Psoas muscle (tissue), 8 donors: ENCODE measurements around the gene ZNF555. TPM values are rescaled to one million over a fixed set of nuclear protein-coding genes. Genes with fewer than 3 reads are reported as not detected.

Experiments used
- ATAC-seq, 4 donors: fragments of 200-7000 bp; cut with Tn5 transposase; one replicate each; pipeline ENCODE4 v1.9.1; 2020; ENCODE audit warnings: moderate library complexity in 3 of 4, mild to moderate bottlenecking in 2 of 4
- DNase-seq, 2 donors: peaks; one replicate each; pipeline ENCODE4 v3.0.0-alpha.2; 2020
- H3K27ac ChIP-seq: fragments of 200-600 bp; one replicate; pipeline ENCODE4 v1.8.0; 2022
- H3K27me3 ChIP-seq, 3 donors: fragments of 200-600 bp in 1 of 3; one replicate each; pipeline versions ENCODE4 v1.6.1 to v1.8.0; 2013 to 2022; ENCODE audit warnings: low read length in 2 of 3, mild to moderate bottlenecking in 2 of 3, moderate library complexity in 1 of 3; ENCODE audit not compliant: insufficient read depth in 3 of 3
- H3K36me3 ChIP-seq, 2 donors: fragments of 200-600 bp in 1 of 2; one replicate each; pipeline versions ENCODE4 v1.6.1 to v1.8.0; 2013 to 2022; ENCODE audit warnings: low read depth in 1 of 2, mild to moderate bottlenecking in 1 of 2, moderate library complexity in 1 of 2; ENCODE audit not compliant: insufficient read depth in 1 of 2
- H3K4me1 ChIP-seq: fragments of 200-600 bp; one replicate; pipeline ENCODE4 v1.8.0; 2022
- H3K4me3 ChIP-seq: fragments of 200-600 bp; one replicate; pipeline ENCODE4 v1.8.0; 2022; ENCODE audit warnings: mild to moderate bottlenecking
- H3K9me3 ChIP-seq: fragments of 200-600 bp; one replicate; pipeline ENCODE4 v1.8.0; 2022
- WGBS, 3 donors: extraction: QIAGEN DNeasy Blood & Tissue Kit; methylation state at CpG; one replicate each; pipeline versions ENCODE4 v1.1.6 to v1.1.7; 2013; 5-methylcytosine and 5-hydroxymethylcytosine counted together
- intact Hi-C, 2 donors: fragments of 100-400 bp; cut with DNase I; formaldehyde crosslinking; loops; one replicate each; pipeline versions ENCODE4 v1.11.0 to v1.14.2; 2022
- polyA plus RNA-seq, 3 donors: library from polyadenylated mRNA; stranded (reverse); fragments of 200-250 nt; gene quantifications; one replicate each; pipeline ENCODE4 v1.2.3, GENCODE V29; 2013
- total RNA-seq, 4 donors: library from RNA; stranded (reverse); fragmentation: NEBNext Ultra II Directional in 2 of 4; extraction: Animal tissue kit (Norgen Biotek cat#: 25700) in 2 of 4; gene quantifications; one replicate each; pipeline versions ENCODE4 v1.2.1 to v1.2.4, GENCODE V29; 2021 to 2023
- TF ChIP-seq, protein P1 (sequence below): fragments of 200-600 bp; IDR thresholded peaks from one replicate; pipeline ENCODE4 v1.8.0; 2022; ENCODE audit warnings: antibody characterized with exemption
- donor health status: healthy with polysubstance abuse.
- donor health status: DM: no; HTN: no; CAD: no; lungs with moderate emphysema.
- donor health status: Bipolar disorder and iron deficiency.
- donor health status: healthy.
- donor health status: DM: yes; HTN: yes; CAD: no.
- donor health status: DM: no; HTN: no; CAD: no.
- donor health status: DM: no; HTN: no; CAD: no.
- donor health status: DM: yes; HTN: yes; CAD: no.

Gene ZNF555
- total and polyA plus RNA-seq, 7 donors: 1.7 to 16.0 (median 2.9) TPM

DNA sequence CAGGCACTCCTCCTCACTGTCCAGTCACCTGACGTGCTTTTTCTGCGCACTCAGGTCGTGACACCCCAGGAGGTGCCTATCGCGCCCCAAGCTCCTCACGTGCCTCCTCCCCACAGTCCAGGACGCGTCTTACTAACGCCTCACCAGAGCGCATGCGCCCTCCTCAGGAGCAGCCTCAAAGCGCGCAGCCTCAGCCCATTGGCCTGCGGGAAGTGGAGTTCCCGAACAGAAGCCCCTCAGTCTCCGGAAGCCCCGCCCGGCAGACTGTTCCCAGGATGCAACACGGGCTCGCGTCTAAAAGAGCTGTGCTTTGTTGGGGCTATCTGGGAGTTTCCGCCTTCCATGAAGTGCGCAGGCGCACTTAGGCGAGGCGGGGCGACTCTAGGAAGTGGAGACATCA is 17.6 kb downstream of the ZNF555 start:
- intact Hi-C loops: no loop called here
- H3K36me3 ChIP-seq: peaks cover 0 to 6% of the 10 kb centered on the region in 2 donors
- peaks cover 61% of the 10 kb centered on the region for H3K9me3 ChIP-seq
- DNase-seq: no peak
- TF ChIP-seq, protein P1, sequence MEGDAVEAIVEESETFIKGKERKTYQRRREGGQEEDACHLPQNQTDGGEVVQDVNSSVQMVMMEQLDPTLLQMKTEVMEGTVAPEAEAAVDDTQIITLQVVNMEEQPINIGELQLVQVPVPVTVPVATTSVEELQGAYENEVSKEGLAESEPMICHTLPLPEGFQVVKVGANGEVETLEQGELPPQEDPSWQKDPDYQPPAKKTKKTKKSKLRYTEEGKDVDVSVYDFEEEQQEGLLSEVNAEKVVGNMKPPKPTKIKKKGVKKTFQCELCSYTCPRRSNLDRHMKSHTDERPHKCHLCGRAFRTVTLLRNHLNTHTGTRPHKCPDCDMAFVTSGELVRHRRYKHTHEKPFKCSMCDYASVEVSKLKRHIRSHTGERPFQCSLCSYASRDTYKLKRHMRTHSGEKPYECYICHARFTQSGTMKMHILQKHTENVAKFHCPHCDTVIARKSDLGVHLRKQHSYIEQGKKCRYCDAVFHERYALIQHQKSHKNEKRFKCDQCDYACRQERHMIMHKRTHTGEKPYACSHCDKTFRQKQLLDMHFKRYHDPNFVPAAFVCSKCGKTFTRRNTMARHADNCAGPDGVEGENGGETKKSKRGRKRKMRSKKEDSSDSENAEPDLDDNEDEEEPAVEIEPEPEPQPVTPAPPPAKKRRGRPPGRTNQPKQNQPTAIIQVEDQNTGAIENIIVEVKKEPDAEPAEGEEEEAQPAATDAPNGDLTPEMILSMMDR: no peak
- H3K27ac ChIP-seq: no peak overlapping the region
- no peak overlapping the region for H3K4me3 ChIP-seq
- 77 to 82% (median 79%) methylated on average over 27 of the region's 27 CpGs for WGBS, 3 donors
- ATAC-seq: no peak
- no peaks in the 10 kb centered on the region for H3K27me3 ChIP-seq
- H3K4me1 ChIP-seq: no peaks in the 10 kb centered on the region

DNA sequence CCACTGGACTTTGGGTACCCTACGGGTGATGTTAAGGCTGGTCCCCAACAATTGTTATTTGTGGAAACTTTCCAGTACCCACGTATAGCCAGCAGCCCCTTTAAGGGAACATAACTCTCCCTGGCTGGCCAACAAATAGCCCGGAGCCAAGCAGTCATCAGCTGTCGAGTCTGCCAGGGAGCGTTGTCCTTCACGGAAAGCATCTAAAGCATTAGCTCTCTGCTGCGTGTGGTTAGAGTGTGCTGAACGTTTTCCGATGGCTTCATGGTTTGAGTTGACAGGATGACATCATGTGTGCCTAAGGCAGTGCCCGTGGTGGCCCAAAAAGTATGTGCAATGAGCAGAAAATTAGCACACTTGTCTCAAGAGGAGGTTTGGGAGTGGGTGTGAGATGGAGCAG is 22.5 kb downstream of the ZNF555 start:
- intact Hi-C loops: no loop called here
- no peak overlapping the region for H3K27ac ChIP-seq
- ATAC-seq (peak in 2 of 4 donors; percentile 13 to 33), DNase-seq (no peak)
- H3K36me3 ChIP-seq: no peaks in the 10 kb centered on the region
- no peaks in the 10 kb centered on the region for H3K27me3 ChIP-seq
- WGBS, 3 donors: 27 to 37% (median 28%) methylated on average over 10 of the region's 10 CpGs
- no peaks in the 10 kb centered on the region for H3K4me1 ChIP-seq
- TF ChIP-seq, protein P1: no peak
- no peak overlapping the region for H3K4me3 ChIP-seq
- peaks cover 13% of the 10 kb centered on the region for H3K9me3 ChIP-seq

DNA sequence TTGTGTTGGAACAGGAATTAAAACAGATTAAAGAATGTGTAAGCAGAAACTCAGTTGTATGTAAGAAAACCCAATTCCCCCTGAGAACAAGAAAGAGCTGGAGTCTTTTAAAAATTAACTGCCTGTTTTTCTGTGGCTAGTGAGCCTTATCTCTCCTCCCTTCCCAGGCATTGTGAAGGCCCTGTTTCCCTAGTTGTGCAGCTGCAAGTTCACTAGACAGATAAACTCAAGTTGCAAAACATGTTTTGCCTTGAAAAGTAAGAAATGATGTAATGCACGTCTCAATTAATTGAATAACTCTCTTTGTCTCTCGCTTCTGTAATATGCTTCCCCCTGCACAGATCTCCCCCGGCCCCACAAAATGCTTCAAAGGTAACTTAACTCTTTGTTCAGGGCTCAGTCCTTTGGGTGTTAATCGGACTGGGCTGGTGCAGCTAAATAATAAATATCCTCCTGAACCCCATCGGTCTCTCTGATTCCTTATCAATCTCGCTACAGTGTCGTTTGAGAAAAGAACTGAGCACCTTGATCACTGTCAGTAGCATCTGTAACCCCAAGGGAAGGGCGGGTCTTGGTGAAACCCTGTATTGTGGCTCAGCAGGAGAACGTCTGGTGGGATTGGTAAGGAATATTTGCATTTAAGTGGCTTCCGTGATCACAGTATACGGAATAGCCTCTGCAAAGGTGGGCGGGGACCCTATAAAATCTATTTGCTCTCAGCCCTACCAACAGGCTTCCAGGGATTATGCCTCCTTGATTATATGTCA is 24.2 kb downstream of the ZNF555 start:
- H3K4me3 ChIP-seq: no peak overlapping the region
- TF ChIP-seq, protein P1: no peak
- no peaks in the 10 kb centered on the region for H3K36me3 ChIP-seq
- no peaks in the 10 kb centered on the region for H3K9me3 ChIP-seq
- no peaks in the 10 kb centered on the region for H3K27me3 ChIP-seq
- no peaks in the 10 kb centered on the region for H3K4me1 ChIP-seq
- whole genome bisulfite sequencing, 3 donors: 73 to 85% (median 78%) methylated on average over 12 of the region's 12 CpGs
- H3K27ac ChIP-seq: no peak overlapping the region
- intact Hi-C loops: no loop called here
- no peak for DNase-seq
- ATAC-seq: no peak

DNA sequence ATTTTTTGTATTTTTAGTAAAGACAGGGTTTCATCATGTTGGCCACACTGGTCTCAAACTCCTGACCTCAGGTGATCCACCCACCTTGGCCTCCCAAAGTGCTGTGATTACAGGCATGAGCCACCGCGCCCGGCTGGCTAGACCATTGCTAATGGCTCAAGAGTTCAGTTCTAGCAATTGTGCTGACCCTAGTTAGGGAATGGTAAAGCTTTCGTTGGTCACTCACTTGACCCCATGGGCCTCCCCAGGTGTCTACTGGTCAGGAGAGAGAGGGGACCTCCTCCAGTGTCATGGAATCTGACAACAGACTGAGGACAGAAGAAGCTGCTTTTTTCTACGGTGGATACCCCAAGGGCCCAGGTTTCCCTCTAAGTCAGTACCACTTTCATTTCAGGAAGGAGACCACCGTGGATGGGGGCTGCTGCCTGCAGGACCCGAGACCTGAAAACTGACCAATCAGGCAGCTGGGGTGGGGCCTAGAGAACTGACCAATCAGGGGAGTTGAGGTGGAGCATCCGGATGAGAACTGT is 25.3 kb downstream of the ZNF555 start:
- TF ChIP-seq, protein P1: no peak
- WGBS, 3 donors: 51 to 53% (median 53%) methylated on average over 8 of the region's 8 CpGs
- H3K4me1 ChIP-seq: no peaks in the 10 kb centered on the region
- H3K4me3 ChIP-seq: peak overlapping the region; percentile 24
- no peak overlapping the region for H3K27ac ChIP-seq
- DNase-seq (no peak), ATAC-seq (no peak)
- intact Hi-C loops: no loop called here
- H3K27me3 ChIP-seq: no peaks in the 10 kb centered on the region
- H3K36me3 ChIP-seq: no peaks in the 10 kb centered on the region
- H3K9me3 ChIP-seq: no peaks in the 10 kb centered on the region
